HL-60 (cell line): ENCODE results near the gene SPATA17.

Source experiments
- DNase-seq, 2 experiments: peaks; one replicate each; pipeline ENCODE4 v3.0.0-alpha.2; 2010 to 2020; ENCODE audit warnings: low read depth in 1 of 2, low spot score in 1 of 2
- H3K27ac ChIP-seq: fragments of 250-450 bp; sonication (Bioruptor Pico); replicated peaks from 2 replicates; pipeline ENCODE4 v1.5.1; 2020; ENCODE audit warnings: mild to moderate bottlenecking, moderate library complexity
- H3K27me3 ChIP-seq: fragments of 250-450 bp; sonication (Bioruptor Pico); 2 replicates; pipeline ENCODE4 v1.5.1; 2021; ENCODE audit warnings: mild to moderate bottlenecking, moderate library complexity; ENCODE audit not compliant: insufficient read depth, poor library complexity, severe bottlenecking
- H3K4me3 ChIP-seq: replicated peaks from 2 replicates; pipeline ENCODE4 v1.5.1; 2011; ENCODE audit warnings: mild to moderate bottlenecking, control low read depth, low read length; ENCODE audit not compliant: insufficient read depth
- CTCF ChIP-seq: IDR thresholded peaks from one replicate; pipeline ENCODE4 v1.5.1; 2011; ENCODE audit warnings: low read length, control low read depth, inconsistent platforms; ENCODE audit not compliant: insufficient read depth
- GABPA ChIP-seq: IDR thresholded peaks from 2 replicates; pipeline ENCODE4 v1.6.1; 2012; ENCODE audit warnings: low read depth
- POLR2AphosphoS5 ChIP-seq: IDR thresholded peaks from 2 replicates; pipeline ENCODE4 v1.6.1; 2012; ENCODE audit warnings: low read depth
- REST ChIP-seq: IDR thresholded peaks from 2 replicates; pipeline ENCODE4 v1.6.1; 2012; ENCODE audit warnings: low read depth; ENCODE audit not compliant: insufficient replicate concordance
- SPI1 ChIP-seq: IDR thresholded peaks from 2 replicates; pipeline ENCODE4 v1.6.1; 2012; ENCODE audit warnings: low read depth, mild to moderate bottlenecking, borderline replicate concordance

Gene SPATA17

GRCh38 chr1:217885181-217885580 is 254.0 kb downstream of the SPATA17 start:
- Histone ChIP-seq H3K27me3 (no peaks in the 10 kb centered on the region), H3K4me3 (no peak overlapping the region), H3K27ac (no peak overlapping the region)
- DNase-seq, result no peak
- TF ChIP-seq SPI1, result no peak
- TF ChIP-seq GABPA, result no peak
- no peak for TF ChIP-seq REST
- TF ChIP-seq CTCF, result no peak
- TF ChIP-seq POLR2AphosphoS5, result no peak

- no peaks in the 10 kb centered on the region for H3K27me3 ChIP-seq
- DNase-seq, result no peak
- no peak overlapping the region for H3K27ac ChIP-seq
- TF ChIP-seq CTCF, result no peak
- TF ChIP-seq POLR2AphosphoS5, result no peak
- TF ChIP-seq SPI1, result no peak
- no peak for TF ChIP-seq REST
- no peak for TF ChIP-seq GABPA
- H3K4me3 ChIP-seq, result no peak overlapping the region
These were observed 257.2 kb downstream of the SPATA17 start for GRCh38 chr1:217888328-217888727.

GRCh38 chr1:217889401-217889800 is 258.3 kb downstream of the SPATA17 start:
- no peak for TF ChIP-seq REST
- TF ChIP-seq SPI1, result no peak
- TF ChIP-seq CTCF, result no peak
- TF ChIP-seq GABPA, result no peak
- no peak for TF ChIP-seq POLR2AphosphoS5
- H3K27ac ChIP-seq, result no peak overlapping the region
- DNase-seq, result no peak
- no peak overlapping the region for H3K4me3 ChIP-seq
- no peaks in the 10 kb centered on the region for H3K27me3 ChIP-seq
